ENCODE results near the gene PIEZO1. TPM values are rescaled to one million over a fixed set of nuclear protein-coding genes. Genes with fewer than 3 reads are reported as not detected.

PIEZO1 gene
- total and polyA plus RNA-seq, 9 of the 15 experiments (the other 6 are each of a cell fraction or from before 2014, with no cell fraction given) = 3.6 to 432 (median 131) TPM

DNA sequence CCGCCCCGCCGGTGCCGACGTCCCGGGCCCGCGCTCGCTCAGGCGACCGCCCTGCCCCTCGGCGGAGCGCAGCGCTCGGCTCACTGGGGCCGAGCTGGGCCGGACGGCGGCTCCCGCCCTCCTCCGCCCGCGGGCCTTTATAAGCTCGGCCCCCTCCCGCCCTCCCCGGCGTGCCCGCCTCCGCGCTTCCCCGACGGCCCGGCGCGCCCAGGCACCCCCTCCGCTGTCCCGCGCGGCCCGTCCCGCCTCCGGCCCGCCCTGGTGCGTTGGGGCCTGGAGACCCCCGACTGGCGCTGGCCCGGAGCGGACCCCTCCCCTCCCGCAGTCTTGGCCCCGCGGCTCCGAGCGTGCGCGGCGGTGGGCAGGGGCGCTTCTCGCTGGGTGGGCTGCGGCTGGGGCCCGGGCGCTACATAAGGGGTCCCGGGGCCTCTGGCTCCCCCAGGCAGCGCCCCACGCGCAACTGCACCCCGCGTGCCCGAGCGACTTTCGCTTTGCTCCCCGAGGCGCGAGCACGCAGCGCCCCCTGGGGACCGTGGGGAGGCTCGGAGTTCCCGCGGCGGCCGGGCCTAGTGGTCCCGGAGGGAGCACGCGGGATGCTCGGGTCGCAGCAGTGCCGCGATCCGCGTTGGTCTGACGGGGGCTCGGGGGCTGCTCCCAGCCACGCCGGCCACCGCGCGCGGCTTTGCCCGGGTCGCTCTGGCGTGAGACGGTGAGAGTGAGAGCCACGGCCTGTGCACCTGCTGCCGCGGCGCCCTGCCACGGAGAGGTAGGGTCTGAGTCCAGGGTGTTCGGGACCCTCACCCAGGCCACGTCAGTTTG, at the start of gene PIEZO1 (continued):
- TF ChIP-seq ZNF766 (CRISPR knock-in tag; conservative IDR thresholded peaks at IDR 0.05) = no peak
- no peak for TF ChIP-seq OTX1 (CRISPR knock-in tag; IDR thresholded peaks at IDR 0.05)
- TF ChIP-seq ZNF143 (CRISPR knock-in tag; IDR thresholded peaks at IDR 0.05) = peak; percentile 48; the same call in 1 of the 2 replicates
- TF ChIP-seq ARHGAP35 (IDR thresholded peaks at IDR 0.05; ENCODE audit: partially characterized antibody) = no peak
- peak; percentile 77; the same call in 1 of the 2 replicates for TF ChIP-seq LCOR (CRISPR knock-in tag; IDR thresholded peaks at IDR 0.05)
- no peak for TF ChIP-seq SPI1 (IDR thresholded peaks at IDR 0.05; ENCODE audit: borderline replicate concordance, low read depth, low read length)
- no peak for TF ChIP-seq SAP30 (IDR thresholded peaks at IDR 0.05; ENCODE audit: borderline replicate concordance, insufficient read depth, low read depth, low read length, poor library complexity, severe bottlenecking)
- 0 out of 2 replicates have a peak, but pooled peaks have one; percentile 17 for TF ChIP-seq CBFA2T3 (IDR thresholded peaks at IDR 0.05)
- TF ChIP-seq KDM2B (CRISPR knock-in tag; IDR thresholded peaks at IDR 0.05) = peak; percentile 94; the same call in 1 of the 2 replicates
- TF ChIP-seq ZC3H11A (IDR thresholded peaks at IDR 0.05; ENCODE audit: low read depth, low read length) = 0 out of 2 replicates have a peak, but pooled peaks have one; percentile 84
- TF ChIP-seq DMBX1 (CRISPR knock-in tag; IDR thresholded peaks at IDR 0.05; ENCODE audit: borderline replicate concordance) = no peak
- TF ChIP-seq HMGN3 (IDR thresholded peaks at IDR 0.05; ENCODE audit: borderline replicate concordance, extremely low read depth, insufficient read length, low read depth, low read length) = no peak
- TF ChIP-seq ATF7 (IDR thresholded peaks at IDR 0.05) = peak; percentile 65; the same call in 1 of the 2 replicates
- 0 out of 2 replicates have a peak, but pooled peaks have one; percentile 20 for TF ChIP-seq PML (IDR thresholded peaks at IDR 0.05; ENCODE audit: low read length)
- TF ChIP-seq, protein P1, sequence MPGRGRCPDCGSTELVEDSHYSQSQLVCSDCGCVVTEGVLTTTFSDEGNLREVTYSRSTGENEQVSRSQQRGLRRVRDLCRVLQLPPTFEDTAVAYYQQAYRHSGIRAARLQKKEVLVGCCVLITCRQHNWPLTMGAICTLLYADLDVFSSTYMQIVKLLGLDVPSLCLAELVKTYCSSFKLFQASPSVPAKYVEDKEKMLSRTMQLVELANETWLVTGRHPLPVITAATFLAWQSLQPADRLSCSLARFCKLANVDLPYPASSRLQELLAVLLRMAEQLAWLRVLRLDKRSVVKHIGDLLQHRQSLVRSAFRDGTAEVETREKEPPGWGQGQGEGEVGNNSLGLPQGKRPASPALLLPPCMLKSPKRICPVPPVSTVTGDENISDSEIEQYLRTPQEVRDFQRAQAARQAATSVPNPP (IDR thresholded peaks at IDR 0.05; ENCODE audit: borderline replicate concordance, insufficient read depth, insufficient read length) = no peak
- TF ChIP-seq, protein P2, sequence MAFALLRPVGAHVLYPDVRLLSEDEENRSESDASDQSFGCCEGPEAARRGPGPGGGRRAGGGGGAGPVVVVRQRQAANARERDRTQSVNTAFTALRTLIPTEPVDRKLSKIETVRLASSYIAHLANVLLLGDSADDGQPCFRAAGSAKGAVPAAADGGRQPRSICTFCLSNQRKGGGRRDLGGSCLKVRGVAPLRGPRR (CRISPR knock-in tag; IDR thresholded peaks at IDR 0.05) = no peak
- no peak for TF ChIP-seq ZNF584 (CRISPR knock-in tag; IDR thresholded peaks at IDR 0.05; ENCODE audit: low read depth)
- TF ChIP-seq JUND (IDR thresholded peaks at IDR 0.05; ENCODE audit: borderline replicate concordance, low read depth, low read length) = peak; percentile 28; the same call in 1 of the 2 replicates
- no peak for TF ChIP-seq JUND (tag; IDR thresholded peaks at IDR 0.05; ENCODE audit: borderline replicate concordance, low read depth, low read length)
- TF ChIP-seq, protein P3, sequence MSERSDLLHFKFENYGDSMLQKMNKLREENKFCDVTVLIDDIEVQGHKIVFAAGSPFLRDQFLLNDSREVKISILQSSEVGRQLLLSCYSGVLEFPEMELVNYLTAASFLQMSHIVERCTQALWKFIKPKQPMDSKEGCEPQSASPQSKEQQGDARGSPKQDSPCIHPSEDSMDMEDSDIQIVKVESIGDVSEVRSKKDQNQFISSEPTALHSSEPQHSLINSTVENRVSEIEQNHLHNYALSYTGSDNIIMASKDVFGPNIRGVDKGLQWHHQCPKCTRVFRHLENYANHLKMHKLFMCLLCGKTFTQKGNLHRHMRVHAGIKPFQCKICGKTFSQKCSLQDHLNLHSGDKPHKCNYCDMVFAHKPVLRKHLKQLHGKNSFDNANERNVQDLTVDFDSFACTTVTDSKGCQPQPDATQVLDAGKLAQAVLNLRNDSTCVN (CRISPR knock-in tag; IDR thresholded peaks at IDR 0.05) = no peak
- TF ChIP-seq, protein P4, sequence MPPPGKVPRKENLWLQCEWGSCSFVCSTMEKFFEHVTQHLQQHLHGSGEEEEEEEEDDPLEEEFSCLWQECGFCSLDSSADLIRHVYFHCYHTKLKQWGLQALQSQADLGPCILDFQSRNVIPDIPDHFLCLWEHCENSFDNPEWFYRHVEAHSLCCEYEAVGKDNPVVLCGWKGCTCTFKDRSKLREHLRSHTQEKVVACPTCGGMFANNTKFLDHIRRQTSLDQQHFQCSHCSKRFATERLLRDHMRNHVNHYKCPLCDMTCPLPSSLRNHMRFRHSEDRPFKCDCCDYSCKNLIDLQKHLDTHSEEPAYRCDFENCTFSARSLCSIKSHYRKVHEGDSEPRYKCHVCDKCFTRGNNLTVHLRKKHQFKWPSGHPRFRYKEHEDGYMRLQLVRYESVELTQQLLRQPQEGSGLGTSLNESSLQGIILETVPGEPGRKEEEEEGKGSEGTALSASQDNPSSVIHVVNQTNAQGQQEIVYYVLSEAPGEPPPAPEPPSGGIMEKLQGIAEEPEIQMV (tag; conservative IDR thresholded peaks at IDR 0.05; ENCODE audit: low read depth) = no peak
- TF ChIP-seq SMARCB1 (IDR thresholded peaks at IDR 0.05; ENCODE audit: insufficient read length, low read depth) = no peak
